Activated CD8-positive, alpha-beta T cell treated with anti-CD3 and anti-CD28 coated beads, Interleukin-2, amount 10 ng/mL, durations not matched to agents 7 days and 5 days (primary cell): ENCODE results near the gene CES2. TPM values are rescaled to one million over a fixed set of nuclear protein-coding genes. Genes with fewer than 3 reads are reported as not detected.
"Not testable (repeated sequence)": the region's sequence is repeated elsewhere in the genome, so short reads cannot be mapped to it uniquely, and the experiment has no call there.

ENCODE experiments used
- ATAC-seq: fragments of 150-1000 bp; cut with Tn5 transposase; one replicate; pipeline ENCODE4 v1.10.0; 2021; ENCODE audit warnings: moderate library complexity
- CTCF ChIA-PET: fragments of 350-600 bp; sonication (Branson Sonifier 250); formaldehyde crosslinking; loops from one replicate; lab custom pipeline; 2021; ENCODE audit warnings: antibody characterized with exemption; lab: Charles Lee
- POLR2A ChIA-PET: fragments of 350-600 bp; sonication (Branson Sonifier 250); formaldehyde crosslinking; loops from one replicate; lab custom pipeline; 2021; ENCODE audit warnings: antibody characterized with exemption; lab: Charles Lee
- DNase-seq: peaks from one replicate; pipeline ENCODE4 v3.0.0-alpha.2; 2020
- H3K27ac Mint-ChIP-seq: one replicate; pipeline ENCODE4 v1.8.0; 2021; ENCODE audit warnings: mild to moderate bottlenecking, mixed read lengths
- H3K27me3 Mint-ChIP-seq: one replicate; pipeline ENCODE4 v1.8.0; 2021; ENCODE audit warnings: low read depth, mixed read lengths
- H3K36me3 Mint-ChIP-seq: one replicate; pipeline ENCODE4 v1.8.0; 2021; ENCODE audit warnings: low read depth, mixed read lengths
- H3K4me1 Mint-ChIP-seq: one replicate; pipeline ENCODE4 v1.8.0; 2021; ENCODE audit warnings: low read depth, mixed read lengths
- H3K4me3 Mint-ChIP-seq: one replicate; pipeline ENCODE4 v1.8.0; 2021; ENCODE audit warnings: mild to moderate bottlenecking, mixed read lengths
- H3K9me3 Mint-ChIP-seq: one replicate; pipeline ENCODE4 v1.8.0; 2022; ENCODE audit warnings: mixed read lengths; ENCODE audit not compliant: insufficient read depth
- total RNA-seq, 2 experiments: library from RNA; stranded (reverse); gene quantifications; one replicate each; pipeline ENCODE4 v1.2.3, GENCODE V29; 2021

Gene CES2
- total RNA-seq, 2 experiments from 2014 or later = 29.7 to 34.0 TPM

DNA sequence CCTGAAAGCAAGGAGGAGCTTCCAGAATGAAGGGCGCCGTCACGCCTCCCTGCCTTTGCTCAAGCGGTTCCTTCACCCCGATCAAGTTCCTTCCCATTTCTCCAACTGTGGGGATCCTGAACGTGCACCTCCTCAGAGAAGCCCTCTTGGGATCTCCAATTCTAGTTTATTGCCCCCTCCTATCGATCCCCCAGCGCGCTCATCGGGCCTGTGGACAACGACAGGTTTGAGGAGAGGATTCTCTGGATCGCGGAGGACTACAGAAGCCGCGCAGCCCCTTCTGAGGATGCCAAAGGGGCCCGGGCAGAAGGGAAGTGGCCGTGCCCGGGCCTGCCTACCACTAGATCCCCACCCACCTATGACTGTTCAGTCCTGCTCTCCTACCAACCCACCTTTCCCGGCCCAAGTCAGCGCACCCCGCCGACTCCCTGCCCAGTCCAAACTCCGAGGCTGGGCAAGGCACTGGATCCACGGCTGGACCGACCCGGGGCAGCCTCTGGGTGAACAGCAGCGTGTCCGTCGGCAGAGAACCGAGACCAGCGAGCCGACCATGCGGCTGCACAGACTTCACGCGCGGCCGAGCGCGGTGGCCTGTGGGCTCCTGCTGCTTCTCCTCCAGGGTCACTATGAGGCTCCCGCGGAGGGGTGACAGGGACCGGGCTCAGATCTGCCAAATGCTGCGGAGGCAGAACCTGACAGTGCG, 13.0 kb downstream of the CES2 start:
- peaks cover 7% of the 10 kb centered on the region for H3K9me3 Mint-ChIP-seq
- DNase-seq = no peak
- H3K36me3 Mint-ChIP-seq = peaks cover 5% of the 10 kb centered on the region
- peaks cover 23% of the 10 kb centered on the region for H3K4me1 Mint-ChIP-seq
- ATAC-seq = peak; percentile 27
- no peak overlapping the region for H3K27ac Mint-ChIP-seq
- ChIA-PET CTCF (interaction anchor here (0.9 to 1.8 kb wide), 6 partner anchors 13 to 213 kb away, joined by 3 to 10 read pairs (median 4); partner anchors contain the start of gene CES3), POLR2A (interaction anchor here (0.5 kb wide), 1 partner anchor 245 kb away, joined by 4 read pairs; no protein-coding TSS in a partner anchor)
- peaks cover 41% of the 10 kb centered on the region for H3K27me3 Mint-ChIP-seq
- peak overlapping the region; percentile 81 for H3K4me3 Mint-ChIP-seq

DNA sequence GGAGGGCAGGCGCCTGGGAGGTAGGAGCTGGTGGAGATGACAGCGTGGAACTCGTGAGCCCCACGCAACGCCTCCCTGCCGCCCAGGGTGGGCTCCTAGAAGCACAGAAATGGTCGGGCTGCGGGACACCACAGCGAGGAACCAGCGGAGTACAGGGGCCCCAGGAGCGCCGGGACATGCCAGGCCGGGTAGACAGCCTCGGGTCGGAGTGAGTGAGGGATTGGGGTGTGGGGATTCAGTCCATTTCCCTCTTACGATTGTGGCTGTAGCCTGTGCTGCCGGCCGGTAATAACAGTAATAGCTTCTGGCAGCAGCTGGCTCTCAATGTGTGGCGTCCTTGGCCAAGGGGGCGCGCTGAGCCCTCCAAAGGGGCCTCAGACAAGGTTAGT, 13.5 kb downstream of the CES2 start:
- CTCF ChIA-PET = no interaction called here
- Mint-ChIP-seq H3K9me3 (peaks cover 7% of the 10 kb centered on the region), H3K27me3 (peaks cover 42% of the 10 kb centered on the region), H3K27ac (no peak overlapping the region), H3K4me3 (peak overlapping the region; percentile 81), H3K36me3 (peaks cover 5% of the 10 kb centered on the region), H3K4me1 (peaks cover 24% of the 10 kb centered on the region)
- ATAC-seq (no peak), DNase-seq (no peak)
- POLR2A ChIA-PET = no interaction called here

DNA sequence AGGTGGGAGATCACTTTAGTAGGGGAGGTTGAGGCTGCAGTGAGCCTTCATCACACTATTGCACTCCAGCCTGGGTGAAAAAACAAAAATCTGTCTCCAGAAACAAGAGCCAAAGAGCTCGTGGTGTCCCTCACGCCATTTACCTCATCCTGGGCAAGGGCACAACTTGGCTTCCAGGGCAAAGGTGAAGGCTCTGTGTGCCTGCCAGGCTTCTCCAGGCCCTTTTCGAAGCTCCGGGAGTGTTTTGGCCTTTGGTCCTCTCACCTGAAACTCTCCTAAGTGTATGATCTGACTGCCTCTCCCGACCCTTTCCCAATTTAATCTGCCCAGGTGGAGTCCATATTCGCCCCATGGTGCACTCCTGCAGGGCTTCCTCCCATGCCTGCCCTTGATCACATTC, 14.2 kb downstream of the CES2 start:
- Mint-ChIP-seq H3K9me3 (peaks cover 7% of the 10 kb centered on the region), H3K36me3 (peaks cover 5% of the 10 kb centered on the region), H3K4me3 (no peak overlapping the region), H3K4me1 (peaks cover 27% of the 10 kb centered on the region), H3K27me3 (peaks cover 45% of the 10 kb centered on the region), H3K27ac (no peak overlapping the region)
- ATAC-seq (no peak), DNase-seq (no peak)
- ChIA-PET CTCF (interaction anchor here (0.7 kb wide), 1 partner anchor 249 kb away, joined by 3 read pairs; no protein-coding TSS in a partner anchor), POLR2A (no interaction called here)

DNA sequence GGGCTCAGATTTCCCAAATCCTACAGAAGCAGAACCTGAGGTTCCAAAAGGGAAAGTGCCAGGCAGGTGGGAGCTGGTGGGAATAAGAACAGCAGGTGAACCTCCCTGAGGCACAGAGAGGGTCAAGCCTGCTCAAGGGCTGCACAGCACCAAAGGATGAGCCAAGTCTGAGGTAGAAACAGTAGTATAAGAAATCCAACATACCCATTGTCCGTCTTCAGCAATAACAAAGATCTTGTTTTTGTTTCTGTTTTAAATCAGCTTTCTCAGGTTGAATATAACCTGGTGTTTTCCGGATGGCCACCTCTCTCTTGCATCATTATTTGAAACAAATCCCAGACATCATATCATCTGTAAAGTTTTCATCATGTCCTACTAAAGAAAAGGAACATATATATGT, 15.1 kb downstream of the CES2 start:
- CTCF ChIA-PET = interaction anchor here (0.6 kb wide), 1 partner anchor 205 kb away, joined by 3 read pairs; no protein-coding TSS in a partner anchor
- no peak for ATAC-seq
- no peak overlapping the region for H3K27ac Mint-ChIP-seq
- H3K4me1 Mint-ChIP-seq = peaks cover 27% of the 10 kb centered on the region
- H3K27me3 Mint-ChIP-seq = peaks cover 45% of the 10 kb centered on the region
- H3K4me3 Mint-ChIP-seq = no peak overlapping the region
- no peak for DNase-seq
- POLR2A ChIA-PET = no interaction called here
- H3K9me3 Mint-ChIP-seq = peaks cover 7% of the 10 kb centered on the region
- H3K36me3 Mint-ChIP-seq = peaks cover 5% of the 10 kb centered on the region

DNA sequence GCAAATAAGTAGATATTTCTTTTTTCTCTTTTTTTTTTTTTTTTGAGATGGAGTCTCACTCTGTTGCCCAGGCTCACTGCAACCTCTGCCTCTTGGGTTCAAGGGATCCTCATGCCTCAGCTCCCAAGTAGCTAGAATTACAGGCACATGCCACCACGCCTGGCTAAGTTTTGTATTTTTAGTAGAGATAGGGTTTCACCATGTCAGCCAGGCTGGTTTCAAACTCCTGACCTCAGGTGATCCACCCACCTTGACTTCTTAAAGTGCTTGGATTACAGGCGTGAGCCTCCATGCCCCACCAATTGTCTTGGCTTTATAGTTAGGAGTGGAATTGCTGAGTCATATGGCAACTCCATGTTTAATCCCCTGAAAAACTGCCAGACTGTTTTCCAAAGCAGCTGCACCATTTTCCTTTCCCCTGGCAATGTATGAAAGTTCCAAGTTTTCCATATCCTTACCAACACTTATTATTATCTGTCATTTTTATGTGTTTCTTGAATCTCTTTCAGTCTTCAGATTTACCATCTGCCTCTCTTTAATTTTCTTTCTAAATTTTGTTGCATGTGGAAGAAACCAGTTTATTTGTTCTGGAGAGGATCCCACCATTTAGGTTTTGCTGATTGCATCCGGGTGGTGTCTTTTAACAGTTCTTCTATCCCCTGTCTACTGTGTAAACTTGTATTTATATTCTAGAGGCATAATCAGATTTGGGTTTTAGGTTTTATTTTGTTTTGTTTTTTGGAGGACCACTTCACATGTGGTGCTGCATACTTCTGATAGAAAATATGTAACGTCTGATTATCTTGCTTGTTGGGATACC, 15.9 kb downstream of the CES2 start:
- peaks cover 45% of the 10 kb centered on the region for H3K27me3 Mint-ChIP-seq
- H3K36me3 Mint-ChIP-seq = peaks cover 5% of the 10 kb centered on the region
- ATAC-seq = no peak
- DNase-seq = no peak
- H3K27ac Mint-ChIP-seq = no peak overlapping the region
- peaks cover 7% of the 10 kb centered on the region for H3K9me3 Mint-ChIP-seq
- POLR2A ChIA-PET = no interaction called here
- H3K4me1 Mint-ChIP-seq = peaks cover 27% of the 10 kb centered on the region
- CTCF ChIA-PET = interaction anchor here (0.6 kb wide), 1 partner anchor 204 kb away, joined by 3 read pairs; no protein-coding TSS in a partner anchor
- no peak overlapping the region for H3K4me3 Mint-ChIP-seq

DNA sequence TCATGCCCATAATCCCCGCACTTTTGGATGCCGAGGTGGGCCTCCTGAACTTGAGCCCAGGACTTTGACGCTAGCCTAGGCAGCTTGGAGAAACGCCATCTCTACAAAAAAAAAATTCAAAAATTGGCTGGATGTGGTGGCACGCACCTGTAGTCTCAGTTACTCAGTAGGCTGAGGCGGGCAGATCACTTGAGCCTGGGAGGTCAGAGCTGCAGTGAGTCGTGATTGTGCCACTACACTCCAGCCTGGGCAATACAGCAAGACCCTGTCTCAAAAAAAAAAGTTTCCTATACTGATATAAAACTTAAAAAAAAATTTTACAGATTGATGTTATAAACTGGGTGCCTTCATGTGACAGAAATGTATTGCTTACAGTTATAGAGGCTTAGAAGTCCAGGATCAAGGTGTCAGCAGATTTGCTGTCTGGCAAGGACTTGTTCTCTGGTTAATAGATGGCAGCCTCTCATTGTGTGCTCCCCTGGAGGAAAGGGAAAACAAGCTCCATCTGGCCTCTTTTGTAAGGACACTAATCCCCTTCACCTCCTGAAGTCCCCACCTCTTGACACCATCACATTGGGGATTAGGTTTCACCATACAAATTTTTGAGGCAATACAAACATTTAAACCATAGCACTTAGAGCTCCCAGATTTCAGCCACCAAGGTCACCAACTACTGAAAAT, 17.3 kb downstream of the CES2 start:
- ChIA-PET CTCF (interaction anchor here (0.7 to 2.8 kb wide), 10 partner anchors 8 to 246 kb away, joined by 3 to 18 read pairs (median 6); partner anchors contain the start of genes CES3 and ELMO3), POLR2A (no interaction called here)
- no peak for ATAC-seq
- no peak overlapping the region for H3K4me3 Mint-ChIP-seq
- peaks cover 20% of the 10 kb centered on the region for H3K4me1 Mint-ChIP-seq
- H3K27ac Mint-ChIP-seq = no peak overlapping the region
- DNase-seq = no peak
- peaks cover 45% of the 10 kb centered on the region for H3K27me3 Mint-ChIP-seq
- H3K36me3 Mint-ChIP-seq = peaks cover 5% of the 10 kb centered on the region
- H3K9me3 Mint-ChIP-seq = peaks cover 7% of the 10 kb centered on the region

DNA sequence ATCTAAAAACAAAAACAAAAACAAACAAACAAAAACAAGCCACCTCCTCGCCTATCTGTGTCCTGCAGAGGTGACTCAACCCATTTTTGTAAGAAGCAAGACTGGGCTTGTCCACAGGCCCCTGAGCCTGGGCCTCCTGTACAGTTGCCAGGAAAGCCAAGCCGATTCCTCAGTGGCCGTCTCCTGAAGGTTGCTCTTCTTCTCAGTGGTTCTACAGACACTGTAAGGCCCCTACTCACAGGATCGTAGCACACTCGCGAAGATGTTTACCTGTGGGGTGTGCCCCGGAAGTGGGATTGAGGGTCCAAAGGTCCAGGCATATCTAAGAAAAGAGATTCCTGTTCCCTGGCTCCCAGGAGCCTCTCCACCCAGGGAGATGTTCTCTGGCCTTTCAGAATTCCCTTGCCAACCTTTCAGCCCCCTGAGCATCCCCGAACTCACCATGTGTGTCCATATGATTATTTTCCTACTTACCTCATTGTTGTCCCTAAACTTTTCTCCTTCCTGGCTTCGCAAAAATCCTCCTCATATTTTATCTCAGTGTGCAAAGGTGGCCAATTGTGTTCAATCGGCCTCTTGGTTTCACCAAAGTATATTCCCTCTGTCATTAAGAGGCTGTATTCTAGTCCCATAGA, 18.3 kb downstream of the CES2 start:
- CTCF ChIA-PET = interaction anchor here (0.6 to 2.8 kb wide), 28 partner anchors 8 to 303 kb away, joined by 3 to 18 read pairs (median 5); partner anchors contain the start of genes B3GNT9, ELMO3, FBXL8 and PHAF1
- Mint-ChIP-seq H3K27me3 (peaks cover 39% of the 10 kb centered on the region), H3K27ac (no peak overlapping the region), H3K4me3 (no peak overlapping the region), H3K36me3 (peaks cover 5% of the 10 kb centered on the region), H3K4me1 (peaks cover 18% of the 10 kb centered on the region), H3K9me3 (peaks cover 7% of the 10 kb centered on the region)
- DNase-seq (no peak), ATAC-seq (no peak)
- POLR2A ChIA-PET = interaction anchor here (0.7 to 0.9 kb wide), 2 partner anchors 202 to 232 kb away, joined by 3 to 4 read pairs; no protein-coding TSS in a partner anchor

DNA sequence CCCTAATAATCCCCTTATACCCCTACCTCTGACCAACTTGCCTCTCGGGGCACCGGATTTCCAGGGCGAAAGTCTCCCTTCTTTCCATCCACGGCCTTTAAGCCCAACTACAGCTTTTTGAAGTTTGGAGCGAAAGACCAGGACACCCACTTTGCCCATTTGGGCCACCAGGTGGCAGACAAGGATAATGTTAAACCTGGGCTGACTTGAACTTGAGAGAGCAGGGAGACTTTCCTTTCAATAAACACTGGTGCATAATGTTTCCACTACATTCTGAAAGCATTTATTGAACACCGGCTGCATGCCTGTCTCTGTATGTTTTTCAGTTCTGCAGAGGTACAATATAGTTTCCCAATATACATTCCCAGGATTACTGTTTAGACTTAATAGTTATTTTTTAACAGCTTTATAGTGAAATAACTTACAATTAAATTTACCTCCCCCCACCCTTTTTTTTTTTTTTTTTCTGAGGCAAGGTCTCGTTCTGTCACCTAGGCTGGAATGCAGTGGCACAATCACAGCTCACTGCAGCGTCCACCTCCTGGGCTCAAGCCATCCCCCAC, 18.9 kb downstream of the CES2 start:
- ATAC-seq (peak; percentile 98), DNase-seq (peak; percentile 87)
- Mint-ChIP-seq H3K27me3 (peaks cover 33% of the 10 kb centered on the region), H3K27ac (no peak overlapping the region), H3K36me3 (peaks cover 5% of the 10 kb centered on the region), H3K9me3 (peaks cover 7% of the 10 kb centered on the region), H3K4me1 (peaks cover 22% of the 10 kb centered on the region), H3K4me3 (no peak overlapping the region)
- POLR2A ChIA-PET = interaction anchor here (0.7 to 0.9 kb wide), 2 partner anchors 201 to 231 kb away, joined by 3 to 4 read pairs; no protein-coding TSS in a partner anchor
- CTCF ChIA-PET = interaction anchor here (0.6 to 2.8 kb wide), 29 partner anchors 9 to 303 kb away, joined by 3 to 18 read pairs (median 5); partner anchors contain the start of genes B3GNT9, ELMO3, FBXL8 and PHAF1

DNA sequence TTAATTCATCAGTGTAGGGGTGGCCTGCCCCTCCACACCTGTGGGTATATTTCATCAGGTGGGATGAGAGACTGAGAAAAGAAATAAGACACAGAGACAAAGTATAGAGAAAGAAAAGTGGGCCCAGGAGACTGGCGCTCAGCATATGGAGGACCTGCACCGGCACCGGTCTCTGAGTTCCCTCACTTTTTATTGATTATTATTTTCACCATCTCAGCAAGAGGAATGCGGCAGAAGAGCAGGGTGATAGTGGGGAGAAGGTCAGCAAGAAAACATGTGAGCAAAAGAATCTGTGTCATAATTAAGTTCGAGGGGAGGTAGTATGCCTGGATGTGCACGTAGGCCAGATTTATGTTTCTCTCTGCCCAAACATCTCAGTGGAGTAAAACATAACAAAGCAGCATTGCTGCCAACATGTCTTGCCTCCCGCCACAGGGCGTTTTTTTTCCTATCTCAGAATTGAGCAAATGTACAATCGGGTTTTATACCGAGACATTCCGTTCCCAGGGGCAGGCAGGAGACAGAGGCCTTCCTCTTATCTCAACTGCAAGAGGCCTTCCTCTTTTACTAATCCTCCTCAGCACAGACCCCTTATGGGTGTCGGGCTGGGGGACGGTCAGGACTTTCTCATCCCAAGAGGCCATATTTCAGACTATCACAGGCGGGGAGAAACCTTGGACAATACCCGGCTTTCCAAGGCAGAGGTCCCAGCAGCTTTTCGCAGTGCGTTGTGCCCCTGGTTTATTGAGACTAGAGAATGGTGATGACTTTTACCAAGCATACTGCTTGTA, 20.2 kb downstream of the CES2 start:
- Mint-ChIP-seq H3K4me1 (peaks cover 21% of the 10 kb centered on the region), H3K27me3 (peaks cover 21% of the 10 kb centered on the region)
- CTCF ChIA-PET = interaction anchor here (4.1 kb wide), 1 partner anchor 200 kb away, joined by 18 read pairs; no protein-coding TSS in a partner anchor
- ATAC-seq, H3K9me3 Mint-ChIP-seq, POLR2A ChIA-PET, DNase-seq, H3K36me3 Mint-ChIP-seq, H3K27ac Mint-ChIP-seq, H3K4me3 Mint-ChIP-seq: not testable (repeated sequence)

DNA sequence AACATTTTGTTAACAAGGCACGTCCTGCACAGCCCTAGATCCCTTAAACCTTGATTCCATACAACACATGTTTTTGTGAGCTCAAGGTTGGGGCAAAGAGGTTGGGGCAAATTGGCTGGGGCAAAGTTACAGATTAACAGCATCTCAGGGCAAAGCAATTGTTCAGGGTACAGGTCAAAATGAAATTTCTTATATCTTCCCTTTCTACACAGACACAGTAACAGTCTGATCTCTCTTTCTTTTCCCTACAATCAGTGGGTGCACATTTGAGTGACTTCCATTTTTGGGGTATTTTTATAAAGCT, 20.8 kb downstream of the CES2 start:
- H3K9me3 Mint-ChIP-seq, DNase-seq, H3K36me3 Mint-ChIP-seq, H3K4me3 Mint-ChIP-seq, H3K27ac Mint-ChIP-seq, POLR2A ChIA-PET, ATAC-seq: not testable (repeated sequence)
- Mint-ChIP-seq H3K27me3 (peaks cover 18% of the 10 kb centered on the region), H3K4me1 (peaks cover 26% of the 10 kb centered on the region)
- CTCF ChIA-PET = interaction anchor here (1.4 to 4.1 kb wide), 3 partner anchors 60 to 200 kb away, joined by 3 to 18 read pairs (median 13); no protein-coding TSS in a partner anchor
